ENCODE measurements around the gene SUFU. TPM values are rescaled to one million over a fixed set of nuclear protein-coding genes. Genes with fewer than 3 reads are reported as not detected.

Gene SUFU
- polyA plus RNA-seq, 10 donors: 11.0 to 18.5 (median 14.5) TPM

GRCh38 chr10:102546606-102547320, 43.0 kb downstream of the SUFU start:
- DNase-seq: peak in 1 of 3 donors; percentile 47

- DNase-seq: no peak
These were observed 45.8 kb downstream of the SUFU start for GRCh38 chr10:102549549-102549948.

GRCh38 chr10:102550636-102551210, 47.0 kb downstream of the SUFU start:
- DNase-seq: no peak

- DNase-seq: no peak
These were observed 48.8 kb downstream of the SUFU start for GRCh38 chr10:102552533-102552932.

- DNase-seq: no peak
These were observed 50.0 kb downstream of the SUFU start for GRCh38 chr10:102553771-102554170.

- DNase-seq: no peak
These were observed 50.8 kb downstream of the SUFU start for GRCh38 chr10:102554531-102554930.

GRCh38 chr10:102555781-102556328, 52.1 kb downstream of the SUFU start:
- no peak for DNase-seq

GRCh38 chr10:102557569-102557968, 53.8 kb downstream of the SUFU start:
- no peak for DNase-seq

- DNase-seq: no peak
These were observed 56.0 kb downstream of the SUFU start for GRCh38 chr10:102559764-102560163.

- no peak for DNase-seq
These were observed 60.5 kb downstream of the SUFU start for GRCh38 chr10:102564209-102564834.

- DNase-seq: no peak
These were observed 62.0 kb downstream of the SUFU start for GRCh38 chr10:102565793-102566192.

- DNase-seq: no peak
These were observed 75.0 kb downstream of the SUFU start for GRCh38 chr10:102578782-102579181.

GRCh38 chr10:102579328-102579727, 75.6 kb downstream of the SUFU start:
- DNase-seq: peak in 1 of 3 donors; percentile 70

GRCh38 chr10:102580230-102580629, 76.5 kb downstream of the SUFU start:
- no peak for DNase-seq

GRCh38 chr10:102581401-102581800, 77.6 kb downstream of the SUFU start:
- DNase-seq: no peak

- DNase-seq: no peak
These were observed 78.3 kb downstream of the SUFU start for GRCh38 chr10:102581981-102582580.

- DNase-seq: peak; percentile 83 to 93 (median 92)
These were observed 80.0 kb downstream of the SUFU start for GRCh38 chr10:102583435-102584417.

GRCh38 chr10:102585026-102585425, 81.3 kb downstream of the SUFU start:
- DNase-seq: no peak

GRCh38 chr10:102586858-102587257, 83.1 kb downstream of the SUFU start:
- DNase-seq: no peak

- no peak for DNase-seq
These were observed 85.1 kb downstream of the SUFU start for GRCh38 chr10:102588875-102589274.
